ENCODE measurements around the gene CALHM5.

Gene CALHM5

GRCh38 chr6:116536216-116536621 lies 24.8 kb downstream of the CALHM5 start:
- Histone ChIP-seq H3K36me3 (replicated peaks in 1 of 2; ENCODE audit: control insufficient read depth in 2 of 2, insufficient read depth in 2 of 2, low read length in 2 of 2) (no peaks in the 10 kb centered on the region), H2BK12ac (ENCODE audit: low read length) (no peak overlapping the region), H3K18ac (ENCODE audit: low read length) (no peak overlapping the region), H3K4me1 (ENCODE audit: control insufficient read depth in 2 of 2, insufficient read depth in 1 of 2, low read depth in 1 of 2, low read length in 2 of 2) (peaks cover 5 to 8% of the 10 kb centered on the region in 2 donors), H3K9me3 (replicated peaks in 1 of 2; ENCODE audit: control insufficient read depth in 2 of 2, insufficient read depth in 1 of 2, low read depth in 1 of 2, low read length in 2 of 2) (peaks cover 0 to 2% of the 10 kb centered on the region in 2 donors), H3K4ac (ENCODE audit: low read length) (no peak overlapping the region), H3K79me1 (ENCODE audit: low read depth, low read length) (no peaks in the 10 kb centered on the region), H2BK120ac (ENCODE audit: low read depth, low read length) (no peak overlapping the region), H2BK5ac (ENCODE audit: low read length) (no peak overlapping the region), H3K4me2 (ENCODE audit: insufficient read depth, low read length, poor library complexity, severe bottlenecking) (no peak overlapping the region), H2AFZ (ENCODE audit: low read length) (peak overlapping the region; percentile 79), H3K4me3 (ENCODE audit: low read length in 2 of 2) (no peak overlapping the region), H3K23ac (ENCODE audit: low read depth, low read length, poor library complexity) (no peak overlapping the region), H3K14ac (ENCODE audit: low read length) (no peak overlapping the region), H3K27ac (replicated peaks; ENCODE audit: low read length) (no peak overlapping the region), H4K8ac (ENCODE audit: low read depth, low read length) (no peak overlapping the region), H2BK15ac (ENCODE audit: low read length) (no peak overlapping the region), H2AK5ac (ENCODE audit: low read depth, low read length) (no peak overlapping the region), H3K9ac (ENCODE audit: low read depth, low read length, poor library complexity) (no peak overlapping the region), H3K27me3 (ENCODE audit: control insufficient read depth in 3 of 3, insufficient read depth in 3 of 3, low read depth in 1 of 3, low read length in 3 of 3) (no peaks in the 10 kb centered on the region), H4K91ac (ENCODE audit: low read depth, low read length, poor library complexity) (no peak overlapping the region)
- WGBS, 2 donors (ENCODE audit: extremely low coverage in 2 of 2, insufficient read length in 2 of 2, insufficient replicate concordance in 1 of 2) = no CpG with 5 or more reads among the region's 4 CpGs
- peak; percentile 55 for DNase-seq (ENCODE audit: low spot score)

- DNase-seq (ENCODE audit: low spot score) = no peak
- Histone ChIP-seq H3K9me3 (replicated peaks in 1 of 2; ENCODE audit: control insufficient read depth in 2 of 2, insufficient read depth in 1 of 2, low read depth in 1 of 2, low read length in 2 of 2) (no peaks in the 10 kb centered on the region), H2BK120ac (ENCODE audit: low read depth, low read length) (no peak overlapping the region), H3K4me3 (ENCODE audit: low read length in 2 of 2) (no peak overlapping the region), H4K91ac (ENCODE audit: low read depth, low read length, poor library complexity) (no peak overlapping the region), H2BK5ac (ENCODE audit: low read length) (no peak overlapping the region), H4K8ac (ENCODE audit: low read depth, low read length) (no peak overlapping the region), H3K79me1 (ENCODE audit: low read depth, low read length) (no peaks in the 10 kb centered on the region), H3K4ac (ENCODE audit: low read length) (no peak overlapping the region), H3K27ac (replicated peaks; ENCODE audit: low read length) (no peak overlapping the region), H3K4me2 (ENCODE audit: insufficient read depth, low read length, poor library complexity, severe bottlenecking) (no peak overlapping the region), H2AK5ac (ENCODE audit: low read depth, low read length) (no peak overlapping the region), H3K18ac (ENCODE audit: low read length) (no peak overlapping the region), H3K23ac (ENCODE audit: low read depth, low read length, poor library complexity) (no peak overlapping the region), H3K36me3 (replicated peaks in 1 of 2; ENCODE audit: control insufficient read depth in 2 of 2, insufficient read depth in 2 of 2, low read length in 2 of 2) (no peaks in the 10 kb centered on the region), H3K9ac (ENCODE audit: low read depth, low read length, poor library complexity) (no peak overlapping the region), H3K4me1 (ENCODE audit: control insufficient read depth in 2 of 2, insufficient read depth in 1 of 2, low read depth in 1 of 2, low read length in 2 of 2) (peaks cover 0 to 2% of the 10 kb centered on the region in 2 donors), H2BK15ac (ENCODE audit: low read length) (no peak overlapping the region), H2BK12ac (ENCODE audit: low read length) (no peak overlapping the region), H3K14ac (ENCODE audit: low read length) (no peak overlapping the region), H3K27me3 (ENCODE audit: control insufficient read depth in 3 of 3, insufficient read depth in 3 of 3, low read depth in 1 of 3, low read length in 3 of 3) (no peaks in the 10 kb centered on the region), H2AFZ (ENCODE audit: low read length) (no peak overlapping the region)
Measured at GRCh38 chr6:116542426-116542825, 31.0 kb downstream of the CALHM5 start.

GRCh38 chr6:116543149-116543548 lies 31.7 kb downstream of the CALHM5 start:
- Histone ChIP-seq H3K14ac (ENCODE audit: low read length) (no peak overlapping the region), H4K91ac (ENCODE audit: low read depth, low read length, poor library complexity) (no peak overlapping the region), H3K36me3 (replicated peaks in 1 of 2; ENCODE audit: control insufficient read depth in 2 of 2, insufficient read depth in 2 of 2, low read length in 2 of 2) (no peaks in the 10 kb centered on the region), H2AK5ac (ENCODE audit: low read depth, low read length) (no peak overlapping the region), H3K4me3 (ENCODE audit: low read length in 2 of 2) (no peak overlapping the region), H2BK5ac (ENCODE audit: low read length) (no peak overlapping the region), H3K27ac (replicated peaks; ENCODE audit: low read length) (no peak overlapping the region), H3K9me3 (replicated peaks in 1 of 2; ENCODE audit: control insufficient read depth in 2 of 2, insufficient read depth in 1 of 2, low read depth in 1 of 2, low read length in 2 of 2) (no peaks in the 10 kb centered on the region), H2BK120ac (ENCODE audit: low read depth, low read length) (no peak overlapping the region), H3K23ac (ENCODE audit: low read depth, low read length, poor library complexity) (no peak overlapping the region), H2BK12ac (ENCODE audit: low read length) (no peak overlapping the region), H3K4me2 (ENCODE audit: insufficient read depth, low read length, poor library complexity, severe bottlenecking) (no peak overlapping the region), H3K9ac (ENCODE audit: low read depth, low read length, poor library complexity) (no peak overlapping the region), H3K18ac (ENCODE audit: low read length) (no peak overlapping the region), H4K8ac (ENCODE audit: low read depth, low read length) (no peak overlapping the region), H3K4me1 (ENCODE audit: control insufficient read depth in 2 of 2, insufficient read depth in 1 of 2, low read depth in 1 of 2, low read length in 2 of 2) (peaks cover 0 to 2% of the 10 kb centered on the region in 2 donors), H3K27me3 (ENCODE audit: control insufficient read depth in 3 of 3, insufficient read depth in 3 of 3, low read depth in 1 of 3, low read length in 3 of 3) (no peaks in the 10 kb centered on the region), H3K4ac (ENCODE audit: low read length) (no peak overlapping the region), H2BK15ac (ENCODE audit: low read length) (no peak overlapping the region), H2AFZ (ENCODE audit: low read length) (no peak overlapping the region), H3K79me1 (ENCODE audit: low read depth, low read length) (no peaks in the 10 kb centered on the region)
- DNase-seq (ENCODE audit: low spot score) = no peak

GRCh38 chr6:116545651-116546050 lies 34.2 kb downstream of the CALHM5 start, which contains the start of gene TRAPPC3L:
Gene TRAPPC3L (minus strand): TSS chr6:116545684. CDS start chr6:116545514, 170 bp downstream.
- WGBS, 2 donors (ENCODE audit: extremely low coverage in 2 of 2, insufficient read length in 2 of 2, insufficient replicate concordance in 1 of 2) = no CpG with 5 or more reads among the region's 4 CpGs

More at GRCh38 chr6:116545651-116546050, 34.2 kb downstream of the CALHM5 start, which contains the start of gene TRAPPC3L:
- H2BK5ac ChIP-seq (ENCODE audit: low read length) = no peak within 1 kb of the TSS
- H2BK12ac ChIP-seq (ENCODE audit: low read length) = no peak within 1 kb of the TSS
- no peak within 1 kb of the TSS for H3K4me2 ChIP-seq (ENCODE audit: insufficient read depth, low read length, poor library complexity, severe bottlenecking)
- no peak within 1 kb of the TSS for H3K23ac ChIP-seq (ENCODE audit: low read depth, low read length, poor library complexity)
- H3K36me3 ChIP-seq (replicated peaks in 1 of 2; ENCODE audit: control insufficient read depth in 2 of 2, insufficient read depth in 2 of 2, low read length in 2 of 2) = no peaks in the 10 kb centered on the region
- no peak within 1 kb of the TSS for H3K27ac ChIP-seq (replicated peaks; ENCODE audit: low read length)
- no peak within 1 kb of the TSS for H3K4ac ChIP-seq (ENCODE audit: low read length)
- peak within 1 kb of the TSS; percentile 68 for H2AFZ ChIP-seq (ENCODE audit: low read length)
- H4K91ac ChIP-seq (ENCODE audit: low read depth, low read length, poor library complexity) = no peak within 1 kb of the TSS
- H3K9me3 ChIP-seq (replicated peaks in 1 of 2; ENCODE audit: control insufficient read depth in 2 of 2, insufficient read depth in 1 of 2, low read depth in 1 of 2, low read length in 2 of 2) = no peaks in the 10 kb centered on the region
- no peak within 1 kb of the TSS for H2AK5ac ChIP-seq (ENCODE audit: low read depth, low read length)
- no peak within 1 kb of the TSS for H3K9ac ChIP-seq (ENCODE audit: low read depth, low read length, poor library complexity)
- H3K79me1 ChIP-seq (ENCODE audit: low read depth, low read length) = no peaks in the 10 kb centered on the region
- no peak within 1 kb of the TSS for H2BK120ac ChIP-seq (ENCODE audit: low read depth, low read length)
- H3K27me3 ChIP-seq (ENCODE audit: control insufficient read depth in 3 of 3, insufficient read depth in 3 of 3, low read depth in 1 of 3, low read length in 3 of 3) = no peaks in the 10 kb centered on the region
- H4K8ac ChIP-seq (ENCODE audit: low read depth, low read length) = no peak within 1 kb of the TSS
- DNase-seq (ENCODE audit: low spot score) = no peak
- H3K4me3 ChIP-seq (ENCODE audit: low read length in 2 of 2) = no peak within 1 kb of the TSS
- no peak within 1 kb of the TSS for H2BK15ac ChIP-seq (ENCODE audit: low read length)
- no peak within 1 kb of the TSS for H3K18ac ChIP-seq (ENCODE audit: low read length)
- no peak within 1 kb of the TSS for H3K14ac ChIP-seq (ENCODE audit: low read length)
- H3K4me1 ChIP-seq (ENCODE audit: control insufficient read depth in 2 of 2, insufficient read depth in 1 of 2, low read depth in 1 of 2, low read length in 2 of 2) = peaks cover 0 to 2% of the 10 kb centered on the region in 2 donors

Measured in neuronal stem cell (in vitro differentiated cells).